ENCODE results near the gene SSRP1.
A peak's percentile ranks its signal among the peaks of the same experiment; 100 is the strongest.
"Not testable (repeated sequence)": the region's sequence is repeated elsewhere in the genome, so short reads cannot be mapped to it uniquely, and the experiment has no call there.

The SSRP1 gene

DNA sequence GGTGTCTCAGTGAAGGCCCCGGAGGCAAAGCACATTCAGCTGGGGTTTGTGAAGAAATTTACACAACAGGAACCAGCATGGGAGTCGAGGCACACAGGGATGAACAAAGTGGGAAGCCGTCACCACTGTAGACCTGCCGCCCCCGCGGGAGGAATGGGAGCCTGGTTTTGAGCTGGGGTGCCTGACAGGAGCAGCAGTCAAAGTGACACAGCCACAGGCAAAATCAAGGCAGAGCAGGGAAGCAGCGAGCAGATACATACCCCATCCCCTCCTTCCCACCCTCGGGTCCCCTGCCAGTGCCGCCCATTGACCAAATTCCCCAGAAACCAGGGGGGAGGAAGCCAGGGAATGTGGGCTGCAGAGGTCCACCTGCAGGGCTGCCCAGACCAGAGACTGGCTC, 23.3 kb upstream of the SSRP1 start:
- no peak for DNase-seq

DNA sequence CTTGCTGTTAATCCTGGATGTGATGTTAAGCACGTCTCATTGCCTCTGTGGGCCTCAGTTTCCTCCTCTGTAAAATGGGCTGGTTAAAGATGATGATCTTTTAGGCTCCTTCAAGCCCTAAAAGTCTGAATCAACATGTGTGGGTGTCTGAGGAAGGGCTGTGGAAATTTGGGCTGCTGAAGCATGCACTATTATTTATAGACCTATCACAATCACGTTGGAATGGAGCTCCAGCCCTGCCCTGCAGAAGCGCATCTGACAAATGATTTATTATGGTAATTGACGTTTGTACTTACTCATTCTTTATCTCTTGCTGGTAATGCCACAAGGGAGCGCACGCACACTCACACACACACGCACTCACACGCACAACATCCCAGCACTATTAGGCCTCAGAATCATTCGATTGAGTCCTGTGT, 22.9 kb upstream of the SSRP1 start:
- peak; percentile 24 to 56 for DNase-seq

- DNase-seq: no peak
Measured at GRCh38 chr11:57357856-57358255, 22.2 kb upstream of the SSRP1 start.

GRCh38 chr11:57357310-57357709, 21.6 kb upstream of the SSRP1 start:
- DNase-seq: no peak

DNA sequence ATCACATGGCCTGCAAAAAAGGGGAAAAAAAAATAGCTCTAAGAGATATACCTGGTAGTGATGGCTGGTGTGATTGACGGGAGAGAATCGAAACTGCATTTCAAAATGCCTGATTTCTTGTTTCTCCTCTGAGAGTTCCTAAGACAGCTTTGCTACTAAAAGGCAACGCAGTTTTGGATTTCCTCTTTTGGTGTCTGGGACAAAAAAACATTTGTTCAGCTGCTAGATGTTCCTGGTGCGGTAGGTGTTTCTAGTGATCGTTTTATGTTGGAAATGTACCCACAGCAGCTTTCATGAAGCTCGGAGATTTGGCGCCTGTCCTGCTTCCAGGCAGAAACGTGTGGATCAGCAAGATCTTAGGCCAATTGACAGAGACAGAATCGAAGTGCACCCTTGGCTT, 20.6 kb upstream of the SSRP1 start:
- DNase-seq: peak; percentile 50 to 66

DNA sequence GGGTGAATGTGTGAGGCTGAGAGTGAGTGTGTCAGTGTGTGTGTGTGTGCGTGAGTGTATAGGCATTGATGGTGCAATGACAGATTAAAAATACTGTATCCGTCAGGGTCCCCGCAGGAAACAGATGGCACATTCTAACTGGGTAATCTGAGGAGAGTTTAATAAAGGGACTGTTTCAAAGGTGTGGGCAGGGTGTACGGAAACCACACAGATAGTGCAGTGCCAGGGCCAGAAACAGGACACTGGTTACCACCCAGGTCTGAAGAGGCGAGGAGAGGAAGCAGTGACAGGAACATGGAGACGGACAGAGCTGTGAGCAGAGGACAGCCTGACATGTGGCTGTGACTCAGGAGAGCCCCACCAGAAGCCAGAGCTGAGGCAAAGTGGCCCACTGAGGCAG, 19.0 kb upstream of the SSRP1 start:
- DNase-seq: peak; percentile 40 to 75

- peak; percentile 64 to 69 for DNase-seq
Measured at GRCh38 chr11:57353852-57354251, 18.2 kb upstream of the SSRP1 start.

DNA sequence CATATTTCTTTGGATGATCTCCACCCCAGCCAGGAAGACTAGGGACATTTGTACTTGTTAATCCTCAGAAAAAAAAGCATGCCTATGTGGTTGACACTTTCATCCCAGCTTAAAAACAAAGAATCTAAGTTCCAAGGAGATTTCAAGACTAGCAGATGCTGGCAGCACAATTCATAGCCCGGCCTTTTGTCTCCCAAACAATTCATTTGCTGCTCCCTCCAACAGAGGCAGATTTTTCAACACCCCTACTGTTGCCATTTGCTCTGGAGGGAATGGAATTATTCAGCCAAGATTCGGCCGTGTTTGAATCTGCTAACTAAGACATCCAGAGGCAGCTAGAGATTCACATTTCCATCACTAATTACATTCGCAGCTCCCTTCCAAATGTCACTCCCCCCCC, 17.8 kb upstream of the SSRP1 start:
- no peak for DNase-seq

GRCh38 chr11:57353036-57353435, 17.3 kb upstream of the SSRP1 start:
- no peak for DNase-seq

DNA sequence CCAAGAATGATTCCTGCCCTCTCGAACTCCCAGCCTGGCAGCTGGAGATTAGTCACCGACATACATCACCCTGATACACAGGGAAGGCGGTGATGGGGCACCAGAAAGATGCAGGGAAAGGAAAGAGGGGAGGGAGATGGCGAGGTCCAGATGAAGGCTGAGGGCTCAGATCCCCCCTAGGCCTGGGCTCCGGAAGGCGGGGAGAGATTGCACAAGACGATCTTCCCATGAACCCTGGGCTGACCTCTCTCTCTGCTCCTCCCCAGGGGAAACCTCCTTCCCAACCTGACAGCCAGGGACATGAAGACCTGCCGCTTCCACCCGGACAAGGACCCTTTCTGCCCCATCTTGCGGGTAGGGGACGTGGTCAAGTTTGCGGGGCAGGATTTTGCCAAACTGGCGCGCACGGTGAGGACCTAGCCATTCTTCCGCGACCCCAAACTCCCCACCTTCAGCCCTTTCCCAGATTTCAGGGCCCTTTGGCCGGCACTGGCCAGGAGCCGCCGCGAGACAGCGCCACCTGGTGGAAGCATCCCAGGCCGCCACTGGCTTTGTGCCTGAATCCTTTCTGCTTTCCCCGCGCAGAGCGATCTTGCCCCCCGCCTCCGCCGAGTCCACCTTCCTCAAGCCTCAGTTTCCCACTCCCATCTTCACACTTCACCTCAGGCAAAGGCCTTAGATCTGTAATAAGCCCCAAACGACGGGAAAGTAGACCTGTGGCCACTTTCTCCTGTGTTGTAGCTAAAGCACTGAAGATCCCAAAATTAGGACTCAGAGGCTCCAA, 14.0 kb upstream of the SSRP1 start:
- DNase-seq: peak; percentile 42 to 48

DNA sequence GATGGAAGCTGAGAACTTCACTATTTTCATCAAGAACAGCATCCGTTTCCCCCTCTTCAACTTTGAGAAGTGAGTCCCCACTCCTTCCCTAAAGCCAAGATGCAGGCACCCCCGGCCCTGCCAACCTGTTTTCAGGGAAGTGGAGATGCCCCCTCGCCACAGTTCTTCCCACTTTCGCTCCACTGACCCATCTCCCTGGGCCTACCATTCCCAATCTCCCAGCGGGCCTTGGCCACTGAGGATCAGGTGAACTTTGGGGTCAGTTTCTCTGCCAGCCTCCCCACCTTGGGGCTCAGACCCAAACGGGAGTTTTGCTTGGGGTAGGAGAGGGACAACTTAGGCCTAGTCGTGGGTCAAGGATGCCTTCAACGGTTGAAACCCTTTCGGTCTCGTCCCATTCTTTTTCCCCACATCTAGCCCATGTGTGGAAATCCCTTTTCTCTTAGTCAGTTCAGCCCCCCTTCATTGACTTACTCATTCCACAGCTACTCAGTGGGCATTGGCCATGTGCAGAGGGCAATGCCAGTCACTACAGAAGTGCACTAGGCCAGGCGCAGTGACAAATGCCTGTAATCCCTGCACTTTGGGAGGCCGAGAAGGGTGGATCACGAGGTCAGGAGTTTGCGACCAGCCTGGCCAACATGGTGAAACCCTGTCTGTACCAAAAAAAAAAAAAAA, 13.1 kb upstream of the SSRP1 start:
- DNase-seq: no peak

- no peak for DNase-seq
Measured at GRCh38 chr11:57348052-57348451, 12.4 kb upstream of the SSRP1 start.

DNA sequence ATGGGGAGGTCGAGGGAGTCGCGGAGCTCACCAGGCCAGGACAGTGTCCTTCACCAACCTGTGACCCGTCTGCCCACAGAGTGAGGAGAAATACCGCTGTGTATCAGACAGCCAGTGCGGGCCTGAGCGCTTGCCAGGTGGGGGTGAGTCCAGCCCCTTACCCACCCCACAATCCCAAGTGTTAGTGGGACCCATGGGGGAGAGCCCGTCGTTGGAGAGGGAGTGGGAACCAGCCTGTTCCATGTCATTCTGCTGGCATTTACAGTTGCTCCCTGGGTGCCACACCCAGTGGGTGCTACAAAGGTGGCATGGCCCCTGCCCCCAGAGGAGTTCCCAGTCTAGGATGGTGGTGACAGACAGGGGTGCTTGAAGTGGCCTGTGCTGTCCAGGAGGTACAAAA, 11.6 kb upstream of the SSRP1 start:
- no peak for DNase-seq

GRCh38 chr11:57345555-57346211, 10.0 kb upstream of the SSRP1 start:
- peak; percentile 75 to 76 for DNase-seq

GRCh38 chr11:57344826-57345225, 9.1 kb upstream of the SSRP1 start:
- DNase-seq: no peak

DNA sequence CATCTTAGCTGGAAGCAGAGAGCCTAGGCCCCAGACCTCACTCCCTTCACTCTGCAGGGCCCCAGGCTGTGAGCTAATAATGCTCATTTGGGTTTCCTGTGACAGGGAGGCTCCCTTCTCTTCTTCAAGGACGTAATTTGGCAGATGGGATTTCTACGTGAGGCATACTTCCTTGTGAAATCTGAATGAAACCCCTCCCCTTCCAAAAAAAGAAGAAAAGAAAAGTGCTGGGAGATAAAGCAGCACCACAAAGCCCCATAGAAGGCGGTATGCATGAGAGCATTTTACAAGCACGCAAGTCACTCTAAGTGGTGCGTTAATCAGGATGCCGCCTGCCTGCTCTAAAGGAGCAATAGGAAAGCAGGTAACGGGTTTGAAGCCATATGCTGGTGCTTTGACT, 8.1 kb upstream of the SSRP1 start:
- DNase-seq: no peak

DNA sequence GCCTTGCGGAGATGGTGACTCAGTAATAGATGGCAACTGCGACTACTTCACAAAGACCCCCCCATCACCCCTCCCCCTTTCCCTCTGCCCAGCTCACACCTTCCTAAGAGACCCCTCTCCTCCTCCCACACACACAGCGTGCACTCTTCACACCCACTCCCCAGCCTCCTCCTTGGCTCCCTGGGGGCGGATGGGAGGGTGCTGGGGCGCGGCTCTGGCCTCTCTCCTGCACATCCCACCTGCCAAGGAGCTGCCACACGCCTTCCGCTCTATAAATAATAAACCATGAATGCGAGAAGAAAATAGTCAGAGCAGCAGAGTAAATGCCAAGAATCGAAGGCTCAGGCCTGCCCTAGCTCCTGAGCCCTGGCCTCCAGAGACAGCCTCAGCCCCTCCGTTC, 7.0 kb upstream of the SSRP1 start:
- no peak for DNase-seq

GRCh38 chr11:57341250-57341808, 5.6 kb upstream of the SSRP1 start:
- no peak for DNase-seq

DNA sequence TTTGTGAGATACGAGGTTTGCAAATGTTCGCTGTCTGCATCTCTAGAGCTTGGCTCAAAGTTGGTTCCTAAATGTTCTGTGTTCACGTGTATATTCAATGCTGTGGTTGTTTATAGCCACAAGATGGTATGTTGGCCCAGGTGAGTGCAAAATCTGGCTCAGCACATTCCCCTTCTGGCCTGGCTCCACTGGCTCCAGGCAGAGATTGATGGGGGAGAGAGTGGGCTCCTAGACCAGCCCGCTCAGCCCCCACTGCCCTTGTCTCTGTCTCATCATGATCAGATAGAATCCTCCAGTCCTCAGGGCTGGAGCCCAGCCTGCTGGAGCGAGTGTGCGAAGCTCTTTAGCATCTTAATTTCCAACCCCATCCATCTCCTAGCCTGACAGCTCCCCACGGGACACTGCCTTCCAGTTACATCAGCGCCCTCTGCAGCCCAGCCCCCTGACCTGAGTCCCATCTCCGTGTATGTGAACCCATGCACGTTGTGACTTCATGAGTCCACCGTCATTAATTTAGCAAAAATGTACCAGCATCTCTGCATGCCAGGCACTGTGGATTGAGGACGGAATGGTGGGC, 4.4 kb upstream of the SSRP1 start:
- DNase-seq: no peak

DNA sequence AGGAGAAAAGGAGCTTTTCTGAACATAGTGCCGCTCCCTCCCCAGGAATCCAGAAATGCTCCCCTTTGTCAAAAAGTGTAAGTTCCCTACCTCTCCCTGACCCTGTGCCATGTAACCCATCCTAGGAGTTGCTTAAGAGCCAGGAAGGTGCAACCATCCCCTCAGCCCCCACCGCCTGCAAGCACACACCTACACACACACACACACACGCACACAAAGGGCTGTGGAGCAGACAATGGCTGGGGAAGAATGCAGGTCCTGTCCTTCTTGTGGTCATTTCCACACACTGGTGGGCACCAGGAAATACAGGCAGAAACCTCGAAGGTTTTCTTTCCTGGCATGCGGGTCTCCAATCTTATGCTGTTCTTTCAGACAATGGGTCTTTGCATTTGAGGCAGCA, 3.6 kb upstream of the SSRP1 start:
- no peak for DNase-seq

- DNase-seq: no peak
Measured at GRCh38 chr11:57338142-57338541, 2.5 kb upstream of the SSRP1 start, which contains the start of gene P2RX3. TSS of gene P2RX3 (plus strand) at chr11:57338352. CDS start at chr11:57338551, 199 bp downstream.

DNA sequence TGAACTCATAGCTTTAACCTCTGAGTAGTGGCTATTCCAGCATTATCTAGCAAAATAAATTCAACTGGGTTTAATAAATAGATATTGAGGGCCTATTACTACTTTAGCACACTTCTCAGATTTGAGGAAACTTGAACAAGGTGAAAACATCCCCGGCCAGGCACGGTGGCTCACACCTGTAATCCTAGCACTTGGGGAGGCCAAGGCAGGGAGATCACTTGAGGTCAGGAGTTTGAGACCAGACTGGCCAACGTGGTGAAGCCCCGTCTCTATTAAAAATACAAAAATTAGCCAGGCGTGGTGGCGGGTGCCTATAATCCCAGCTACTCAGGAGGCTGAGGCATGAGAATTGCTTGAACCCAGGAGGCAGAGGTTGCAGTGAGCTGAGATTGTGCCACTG, 1.2 kb upstream of the SSRP1 start:
- not testable (repeated sequence) for DNase-seq

- DNase-seq: peak in 1 of 2 donors; percentile 21
Measured at GRCh38 chr11:57336111-57336666, 497 bp upstream of the SSRP1 start.
